Putamen (tissue), 1 donor: Measurements from ENCODE around the gene SLC26A1.

ENCODE experiments used
- DNase-seq: peaks from one replicate; pipeline ENCODE4 v3.0.0-alpha.2; 2016; ENCODE audit warnings: low spot score

Gene SLC26A1

DNA sequence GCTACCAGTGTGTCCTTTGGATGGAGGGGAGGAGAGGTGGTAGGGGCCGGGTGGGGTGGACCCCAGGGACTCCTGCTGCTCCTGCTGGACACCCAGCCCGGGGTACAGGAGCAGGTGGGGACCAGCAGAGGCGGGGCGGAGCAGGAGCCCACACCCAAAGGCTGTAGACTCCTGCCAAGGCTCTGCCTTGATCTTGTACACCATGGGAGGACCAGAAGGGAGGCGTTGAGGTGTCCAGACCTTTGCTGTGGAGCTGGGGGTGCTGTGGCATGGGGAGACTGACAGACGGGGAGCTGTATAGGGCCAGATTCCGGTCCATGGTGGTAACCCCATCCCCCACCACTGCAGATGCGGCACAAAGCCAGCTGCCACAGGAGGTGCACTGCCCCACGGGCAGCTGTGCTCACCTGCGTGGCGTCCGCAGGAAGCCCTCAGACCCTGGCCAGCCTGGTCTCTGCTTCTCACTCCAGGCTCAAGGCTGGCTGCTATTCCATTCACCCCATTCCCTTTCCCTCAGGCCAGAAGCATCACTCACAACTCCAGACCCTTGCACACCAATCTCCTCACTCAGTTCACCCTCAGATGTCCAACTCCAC is 5.0 kb upstream of the SLC26A1 start:
- no peak for DNase-seq

- DNase-seq: no peak
Measured at GRCh38 chr4:997375-998071, 4.3 kb upstream of the SLC26A1 start.

GRCh38 chr4:996997-997374 is 3.8 kb upstream of the SLC26A1 start:
- no peak for DNase-seq

DNA sequence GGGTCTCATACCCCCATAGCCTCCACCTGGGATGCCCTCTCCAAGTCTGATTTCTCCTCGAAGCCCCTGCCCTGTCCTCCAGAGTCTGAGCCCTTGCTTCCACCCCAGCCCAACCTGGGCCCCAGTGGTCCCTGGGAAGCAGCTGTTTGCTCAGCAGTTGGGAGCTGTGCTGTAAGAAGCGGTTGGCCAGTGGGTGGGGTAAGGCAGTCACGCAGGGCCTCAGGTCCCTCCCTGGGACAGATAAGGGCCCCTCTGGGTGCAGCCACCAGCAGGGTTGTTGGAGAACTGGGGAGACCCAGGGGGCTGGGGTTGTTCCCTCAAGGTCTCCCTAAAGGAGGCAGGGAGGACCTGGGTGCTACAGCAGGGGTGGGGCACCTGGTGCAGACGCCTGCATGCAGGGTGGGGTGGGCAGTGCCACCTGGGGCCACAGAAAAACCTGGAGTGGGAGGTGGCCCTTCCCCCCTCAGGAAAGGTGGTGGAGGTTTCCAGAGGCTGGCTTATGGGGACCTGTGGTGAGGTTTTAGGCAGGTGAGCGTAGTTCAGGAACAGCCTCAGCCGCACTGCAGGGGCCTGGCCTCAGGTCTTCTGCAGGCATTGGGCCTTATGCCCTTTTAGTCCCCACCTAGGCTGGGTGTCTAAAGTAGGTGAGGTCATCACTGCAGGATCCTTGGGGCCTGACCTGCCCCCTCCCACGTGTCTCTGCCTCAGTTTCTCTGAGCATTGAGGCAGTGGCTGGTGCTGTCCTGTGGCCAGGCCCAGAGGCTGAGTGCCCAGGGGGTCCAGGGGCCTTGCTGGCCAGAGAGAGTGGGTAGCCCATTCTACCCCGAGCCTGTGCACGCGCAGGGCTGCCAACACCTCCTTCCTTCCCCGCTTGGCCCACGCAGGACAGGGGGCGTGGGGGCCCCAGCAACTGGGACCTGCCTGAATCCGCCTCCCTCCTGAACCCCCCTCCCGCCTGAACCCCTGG is 3.1 kb upstream of the SLC26A1 start:
- DNase-seq: no peak

DNA sequence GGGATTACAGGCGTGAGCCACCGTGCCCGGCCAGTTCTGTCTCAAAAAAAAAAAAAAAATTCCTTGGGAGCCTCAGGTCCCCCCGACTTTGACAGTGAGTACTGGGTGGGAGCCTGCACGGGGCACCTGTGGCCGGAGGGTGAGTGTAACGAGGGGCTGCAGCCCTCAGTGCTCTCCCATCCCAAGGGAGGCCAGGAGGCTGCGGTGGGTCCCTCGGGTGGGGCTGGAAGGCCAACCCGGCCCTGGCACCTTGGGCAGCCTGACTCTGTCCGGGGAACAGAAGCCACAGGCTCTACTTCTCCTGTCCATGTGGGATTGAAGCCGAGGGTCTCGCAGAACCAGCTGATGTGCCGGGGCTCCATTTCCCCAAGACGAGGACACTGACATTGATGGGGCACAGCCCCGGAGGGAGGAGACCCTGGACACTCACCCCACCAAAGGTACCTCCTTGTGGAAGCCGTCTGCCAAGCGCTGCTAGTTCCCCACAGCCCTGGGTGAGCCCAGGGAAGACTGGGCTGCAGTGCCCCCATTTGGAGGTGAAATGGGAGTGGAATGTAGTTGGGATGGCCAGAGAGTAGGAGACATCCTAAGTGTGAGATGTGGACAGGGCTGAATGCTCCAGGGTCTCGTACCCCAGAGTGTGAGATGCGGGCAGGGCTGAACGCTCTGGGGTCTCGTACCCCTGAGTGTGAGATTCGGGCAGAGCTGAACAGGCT is 2.3 kb upstream of the SLC26A1 start:
- no peak for DNase-seq

- no peak for DNase-seq
Measured at GRCh38 chr4:992297-993110, 700 bp downstream of the SLC26A1 start.

- no peak for DNase-seq
Measured at GRCh38 chr4:991451-992296, 1.5 kb downstream of the SLC26A1 start.

DNA sequence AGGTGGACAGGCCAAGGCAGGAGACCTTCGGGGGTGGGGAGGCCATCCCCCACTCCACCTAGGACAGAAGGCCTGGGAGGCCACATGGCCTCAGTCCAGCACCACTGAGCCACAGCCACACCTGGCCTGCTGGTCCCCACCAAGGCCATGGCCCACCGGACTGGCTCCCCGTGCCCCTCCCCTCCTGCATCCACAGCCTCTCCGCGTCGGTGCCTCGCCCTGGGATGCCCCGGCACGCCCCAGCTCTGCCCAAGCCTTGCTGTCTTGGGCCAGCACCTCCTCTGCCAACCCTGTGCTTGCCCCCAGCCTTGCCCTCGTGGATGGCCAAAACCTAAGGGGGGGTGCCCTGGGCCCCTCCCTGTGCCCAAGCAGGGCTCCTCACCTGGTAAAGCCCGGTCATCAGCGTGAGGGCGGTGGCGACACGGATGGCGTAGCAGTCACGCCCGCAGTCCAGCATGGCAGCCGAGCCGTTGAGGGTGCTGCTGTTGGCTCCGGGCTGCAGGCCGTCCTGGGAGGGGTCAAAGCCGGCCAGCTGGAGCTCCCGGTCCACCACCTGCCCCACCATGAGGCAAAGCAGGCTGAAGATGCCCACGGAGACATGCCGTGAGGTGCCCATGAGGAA is 2.3 kb downstream of the SLC26A1 start:
- DNase-seq: no peak

DNA sequence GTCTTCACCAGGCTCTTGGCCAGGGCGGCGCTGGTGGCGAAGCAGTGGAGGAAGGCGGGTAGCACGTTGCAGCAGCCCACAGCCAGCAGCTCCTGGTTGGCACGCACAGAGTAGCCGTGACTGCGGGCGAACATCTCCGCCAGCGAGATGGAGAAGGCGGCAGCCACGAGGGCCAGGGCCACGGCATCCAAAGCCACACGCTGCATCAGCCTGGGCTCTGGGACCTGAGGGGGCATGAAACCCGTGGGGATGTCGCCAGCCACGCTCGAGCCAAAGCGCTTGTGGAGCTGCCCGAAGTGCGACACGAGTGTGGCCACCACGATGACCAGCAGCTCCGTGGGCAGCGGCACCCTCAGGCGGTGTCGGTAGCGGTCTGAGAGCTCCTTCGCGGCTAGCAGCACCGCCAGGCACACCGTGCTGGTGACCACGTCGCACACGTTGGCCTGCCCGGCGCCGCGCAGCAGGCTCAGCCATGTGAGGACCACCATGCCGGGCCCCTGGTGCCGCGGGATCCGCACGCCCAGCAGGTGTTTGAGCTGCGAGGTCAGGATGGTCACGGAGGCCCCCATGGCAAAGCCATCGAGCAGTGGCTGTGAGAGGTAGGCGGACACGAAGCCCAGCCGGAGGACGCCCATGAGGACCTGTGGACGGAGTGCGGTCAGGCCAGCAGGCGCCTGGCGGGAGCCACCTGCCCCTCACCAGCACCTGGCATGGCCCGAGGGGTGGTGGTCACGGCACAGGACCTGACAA is 3.3 kb downstream of the SLC26A1 start:
- DNase-seq: no peak

GRCh38 chr4:988726-989721 is 4.2 kb downstream of the SLC26A1 start:
- DNase-seq: no peak

- DNase-seq: no peak
Measured at GRCh38 chr4:987624-988513, 5.3 kb downstream of the SLC26A1 start.

GRCh38 chr4:986879-987623 is 6.2 kb downstream of the SLC26A1 start, which contains the start of gene IDUA:
Gene IDUA, plus strand, starts transcription at chr4:987044. Its CDS starts 41 bp downstream, at chr4:987085.
- DNase-seq: peak; percentile 82

- DNase-seq: no peak
Measured at GRCh38 chr4:986428-986878, 6.8 kb downstream of the SLC26A1 start.

- DNase-seq: no peak
Measured at GRCh38 chr4:985123-985830, 7.9 kb downstream of the SLC26A1 start.

DNA sequence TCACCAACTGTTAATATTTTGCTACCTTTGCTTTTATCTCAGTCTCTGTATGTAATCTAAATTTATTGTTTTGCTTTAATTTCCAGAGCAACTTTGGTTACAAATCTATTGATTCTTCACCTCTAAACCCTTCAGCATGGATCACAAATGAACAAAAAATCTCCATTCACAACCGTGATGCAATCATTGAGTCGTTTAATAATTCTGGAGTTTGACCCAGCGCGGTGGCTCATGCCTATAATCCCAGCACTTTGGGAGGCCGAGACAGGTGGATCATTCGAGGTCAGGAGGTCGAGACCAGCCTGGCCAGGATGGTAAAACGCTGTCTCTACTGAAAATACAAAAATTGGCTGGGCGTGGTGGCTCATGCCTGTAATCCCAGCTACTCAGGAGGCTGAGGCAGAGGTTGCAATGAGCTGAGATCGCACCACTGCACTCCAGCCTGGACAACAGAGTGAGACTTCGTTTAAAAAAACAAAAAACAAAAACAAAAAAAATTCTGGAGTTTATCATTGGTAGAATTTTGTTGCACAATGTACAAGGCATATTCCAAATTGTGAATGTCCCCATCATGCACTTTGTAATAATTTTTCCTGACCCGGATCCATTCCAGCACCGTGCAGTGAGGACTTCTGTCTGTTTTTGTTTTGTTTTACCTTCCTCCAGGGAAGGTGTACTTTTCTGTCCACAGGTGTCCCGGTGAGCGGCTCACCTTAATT is 8.7 kb downstream of the SLC26A1 start:
- no peak for DNase-seq
